PC-3 (cell line): ENCODE results near the gene TRIM62. TPM values are rescaled to one million over a fixed set of nuclear protein-coding genes. Genes with fewer than 3 reads are reported as not detected.

Experiments used
- ATAC-seq: fragments of 200-7000 bp; cut with Tn5 transposase; 2 replicates; pipeline ENCODE4 v1.9.1; 2020; ENCODE audit warnings: mild to moderate bottlenecking, moderate library complexity
- BruUV-seq: library from RNA; stranded (reverse); fragments of 400-500 nt; replicated peaks from 2 replicates; lab custom pipeline; 2021; lab: Mats Ljungman, UMichigan
- CTCF ChIA-PET: fragments of 300-600 bp; sonication (Branson Sonifier 250); formaldehyde crosslinking; loops from one replicate; lab custom pipeline; 2022; ENCODE audit warnings: antibody characterized with exemption; lab: Charles Lee
- POLR2A ChIA-PET: fragments of 300-600 bp; sonication (Branson Sonifier 250); formaldehyde crosslinking; loops from one replicate; lab custom pipeline; 2022; ENCODE audit warnings: antibody characterized with exemption; ENCODE audit not compliant: unreplicated experiment; lab: Charles Lee
- DNase-seq: peaks from one replicate; pipeline ENCODE4 v3.0.0-alpha.2; 2015
- H2AFZ ChIP-seq: fragments of 300-600 bp; sonication (generic); 2 replicates; pipeline ENCODE4 v1.6.0; 2016; ENCODE audit warnings: antibody characterized with exemption, low read length
- H3F3A ChIP-seq: fragments of 300-600 bp; sonication (generic); one replicate; pipeline ENCODE4 v1.6.0; 2017; ENCODE audit warnings: antibody characterized with exemption, low read length, control low read depth, mild to moderate bottlenecking; ENCODE audit not compliant: unreplicated experiment
- H3K27ac ChIP-seq: fragments of 300-600 bp; sonication (generic); 2 replicates; pipeline ENCODE4 v1.5.1; 2016; ENCODE audit warnings: mild to moderate bottlenecking, low read length
- H3K27me3 ChIP-seq: fragments of 300-600 bp; sonication (generic); 2 replicates; pipeline ENCODE4 v1.6.1; 2016; ENCODE audit warnings: low read length, mixed read lengths
- H3K36me3 ChIP-seq: fragments of 300-600 bp; sonication (generic); 2 replicates; pipeline ENCODE4 v1.6.1; 2016; ENCODE audit warnings: low read depth, mixed run types, low read length, mixed read lengths
- H3K4me1 ChIP-seq: fragments of 300-600 bp; sonication (generic); 2 replicates; pipeline ENCODE4 v1.5.1; 2016; ENCODE audit warnings: low read length; ENCODE audit not compliant: insufficient read depth
- H3K4me2 ChIP-seq: fragments of 300-600 bp; sonication (generic); 2 replicates; pipeline ENCODE4 v1.6.0; 2016; ENCODE audit warnings: low read length
- H3K4me3 ChIP-seq: fragments of 300-600 bp; sonication (generic); 2 replicates; pipeline ENCODE4 v1.5.1; 2016; ENCODE audit warnings: mild to moderate bottlenecking, low read length, mixed read lengths
- H3K79me2 ChIP-seq: fragments of 300-600 bp; sonication (generic); 2 replicates; pipeline ENCODE4 v1.6.1; 2017; ENCODE audit warnings: low read length, mixed read lengths
- H3K9ac ChIP-seq: fragments of 300-600 bp; sonication (generic); 2 replicates; pipeline ENCODE4 v1.6.0; 2016; ENCODE audit warnings: mild to moderate bottlenecking, low read length
- H3K9me2 ChIP-seq: fragments of 300-600 bp; sonication (generic); replicated peaks from 2 replicates; pipeline ENCODE4 v1.6.1; 2016; ENCODE audit warnings: mixed run types, low read length, mixed read lengths
- H3K9me3 ChIP-seq: fragments of 300-600 bp; sonication (generic); 2 replicates; pipeline ENCODE4 v1.6.1; 2016; ENCODE audit warnings: low read length, mixed read lengths
- H4K20me1 ChIP-seq: fragments of 300-600 bp; sonication (generic); 2 replicates; pipeline ENCODE4 v1.6.1; 2016; ENCODE audit warnings: low read length, mixed read lengths
- CTCF ChIP-seq: fragments of 300-600 bp; sonication (generic); conservative IDR thresholded peaks from 2 replicates; pipeline ENCODE4 v1.5.1; 2017; ENCODE audit warnings: antibody characterized with exemption, low read depth, mild to moderate bottlenecking, low read length
- EZH2 ChIP-seq: fragments of 300-600 bp; sonication (generic); IDR thresholded peaks from one replicate; pipeline ENCODE4 v1.6.1; 2017; ENCODE audit warnings: antibody characterized with exemption, mild to moderate bottlenecking, low read length; ENCODE audit not compliant: unreplicated experiment
- EZH2phosphoT487 ChIP-seq: fragments of 300-600 bp; sonication (generic); IDR thresholded peaks from 2 replicates; pipeline ENCODE4 v1.6.1; 2018; ENCODE audit warnings: mild to moderate bottlenecking, antibody characterized with exemption, low read length, borderline replicate concordance
- intact Hi-C: fragments of 100-400 bp; cut with micrococcal nuclease; formaldehyde crosslinking; loops from 2 replicates; pipeline ENCODE4 v1.9.0; 2023
- total RNA-seq: library from RNA; depleted of rRNA; stranded (reverse); fragments of >200 nt; gene quantifications from 2 replicates; pipeline ENCODE4 v1.2.3, GENCODE V29; 2014

Gene TRIM62
- total RNA-seq, 1 experiment from 2014 or later: 3.9 TPM

GRCh38 chr1:33188572-33189275 is 6.9 kb upstream of the TRIM62 start:
- no peak overlapping the region for H3K4me3 ChIP-seq
- H2AFZ ChIP-seq: no peak overlapping the region
- no peak overlapping the region for H3K27ac ChIP-seq
- no peaks in the 10 kb centered on the region for H3K9me2 ChIP-seq
- DNase-seq (no peak), ATAC-seq (no peak)
- H3K9ac ChIP-seq: no peak overlapping the region
- ChIA-PET CTCF (no interaction called here), POLR2A (no interaction called here)
- no peak for TF ChIP-seq EZH2phosphoT487
- no peak for TF ChIP-seq EZH2
- no peak for TF ChIP-seq CTCF
- H3K9me3 ChIP-seq: no peaks in the 10 kb centered on the region
- no peaks in the 10 kb centered on the region for H3K4me1 ChIP-seq
- no peaks in the 10 kb centered on the region for H3K79me2 ChIP-seq
- no peaks in the 10 kb centered on the region for H4K20me1 ChIP-seq
- H3F3A ChIP-seq: no peaks in the 10 kb centered on the region
- peaks cover 19% of the 10 kb centered on the region for H3K27me3 ChIP-seq
- H3K4me2 ChIP-seq: no peak overlapping the region
- BruUV-seq: no TSS peak
- H3K36me3 ChIP-seq: no peaks in the 10 kb centered on the region
- intact Hi-C loops: no loop called here

- Histone ChIP-seq H3K79me2 (no peaks in the 10 kb centered on the region), H3K4me1 (peaks cover 7% of the 10 kb centered on the region; the same call in 1 of the 2 replicates), H3K27ac (no peak overlapping the region), H3F3A (no peaks in the 10 kb centered on the region), H3K36me3 (no peaks in the 10 kb centered on the region), H3K9me3 (no peaks in the 10 kb centered on the region), H3K9ac (no peak overlapping the region), H3K4me3 (no peak overlapping the region), H3K9me2 (no peaks in the 10 kb centered on the region), H3K27me3 (peaks cover 3% of the 10 kb centered on the region), H3K4me2 (no peak overlapping the region), H2AFZ (no peak overlapping the region), H4K20me1 (no peaks in the 10 kb centered on the region)
- ATAC-seq (no peak), DNase-seq (no peak)
- ChIA-PET CTCF (interaction anchor here (0.5 kb wide), 1 partner anchor 73 kb away, joined by 7 read pairs; no protein-coding TSS in a partner anchor), POLR2A (no interaction called here)
- no peak for TF ChIP-seq CTCF
- TF ChIP-seq EZH2: no peak
- BruUV-seq: no TSS peak
- intact Hi-C loops: no loop called here
Observed at GRCh38 chr1:33186936-33187335, 5.1 kb upstream of the TRIM62 start.

- intact Hi-C loops: no loop called here
- no TSS peak for BruUV-seq
Observed at GRCh38 chr1:33185541-33185940, 3.7 kb upstream of the TRIM62 start.

More at GRCh38 chr1:33185541-33185940, 3.7 kb upstream of the TRIM62 start:
- Histone ChIP-seq H3K4me3 (no peak overlapping the region), H3F3A (no peaks in the 10 kb centered on the region), H3K4me2 (no peak overlapping the region), H3K27ac (no peak overlapping the region), H3K27me3 (no peaks in the 10 kb centered on the region), H3K9me3 (no peaks in the 10 kb centered on the region), H3K36me3 (no peaks in the 10 kb centered on the region), H3K79me2 (no peaks in the 10 kb centered on the region), H3K4me1 (peaks cover 12% of the 10 kb centered on the region), H4K20me1 (no peaks in the 10 kb centered on the region), H3K9me2 (no peaks in the 10 kb centered on the region), H2AFZ (no peak overlapping the region), H3K9ac (no peak overlapping the region)
- CTCF ChIA-PET: no interaction called here
- POLR2A ChIA-PET: no interaction called here
- no peak for DNase-seq
- ATAC-seq: no peak
- no peak for TF ChIP-seq CTCF
- TF ChIP-seq EZH2: no peak
- no peak for TF ChIP-seq EZH2phosphoT487
